Measurements from ENCODE around the gene BICD2.
A peak's percentile ranks its signal among the peaks of the same experiment; 100 is the strongest.

The BICD2 gene

DNA sequence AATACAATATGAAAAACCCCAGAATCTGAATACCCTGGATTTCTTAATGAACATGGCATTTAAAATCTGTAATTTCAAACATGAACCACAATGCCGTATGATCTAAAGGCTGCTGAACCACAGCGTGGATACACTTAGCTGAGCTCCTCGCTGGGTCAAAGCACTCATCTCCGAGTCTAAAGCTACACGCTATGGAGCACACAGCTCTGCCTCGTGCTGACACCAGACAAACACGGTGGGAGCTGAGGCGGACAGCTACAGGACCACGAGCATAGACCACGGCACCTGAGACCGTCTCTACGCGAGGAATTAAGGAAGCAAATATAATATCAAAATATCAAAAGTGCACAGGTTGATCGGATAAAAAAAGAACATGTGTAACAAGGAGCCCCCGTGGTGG, 51.9 kb downstream of the BICD2 start:
- no peak for DNase-seq

DNA sequence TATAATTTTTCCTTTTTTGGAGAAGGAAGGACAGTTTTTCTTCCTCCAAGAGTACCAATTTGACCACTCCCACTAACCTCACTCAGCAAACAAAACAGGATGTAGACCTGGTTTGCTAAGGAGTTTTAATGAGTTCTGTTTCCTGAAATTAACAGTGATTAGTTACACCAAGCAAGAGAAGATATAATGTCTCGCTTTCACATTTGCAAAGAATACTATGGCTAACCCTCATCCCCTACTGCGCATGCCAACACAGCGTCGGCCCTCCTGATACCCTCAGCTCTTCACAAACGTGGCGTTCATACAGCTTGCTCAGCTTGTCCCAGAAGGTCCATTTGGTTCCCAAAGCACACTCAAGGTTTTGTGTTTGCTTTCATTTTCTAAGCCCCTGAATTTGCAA, 52.8 kb downstream of the BICD2 start:
- no peak for DNase-seq

DNA sequence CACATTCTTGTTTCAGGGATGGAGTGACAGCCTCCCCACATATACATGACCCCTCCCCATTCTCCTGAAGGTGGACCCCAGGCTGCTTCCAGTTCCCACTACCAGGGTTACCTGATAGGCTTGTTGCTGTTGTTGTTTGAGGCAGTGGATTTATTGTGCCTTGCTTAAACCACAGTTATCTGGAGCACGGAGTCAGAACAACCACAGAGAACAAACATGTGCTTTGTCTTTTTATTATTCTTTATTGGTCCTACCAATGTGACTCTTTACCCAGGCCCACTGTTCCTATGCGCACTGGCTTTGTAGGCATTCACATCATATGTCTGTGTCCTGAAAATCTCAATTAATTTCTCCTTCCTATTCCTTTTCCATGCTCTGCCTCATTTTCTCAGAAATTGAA, 53.5 kb downstream of the BICD2 start:
- no peak for DNase-seq

GRCh38 chr9:92710368-92710767, 54.3 kb downstream of the BICD2 start:
- no peak for DNase-seq

DNA sequence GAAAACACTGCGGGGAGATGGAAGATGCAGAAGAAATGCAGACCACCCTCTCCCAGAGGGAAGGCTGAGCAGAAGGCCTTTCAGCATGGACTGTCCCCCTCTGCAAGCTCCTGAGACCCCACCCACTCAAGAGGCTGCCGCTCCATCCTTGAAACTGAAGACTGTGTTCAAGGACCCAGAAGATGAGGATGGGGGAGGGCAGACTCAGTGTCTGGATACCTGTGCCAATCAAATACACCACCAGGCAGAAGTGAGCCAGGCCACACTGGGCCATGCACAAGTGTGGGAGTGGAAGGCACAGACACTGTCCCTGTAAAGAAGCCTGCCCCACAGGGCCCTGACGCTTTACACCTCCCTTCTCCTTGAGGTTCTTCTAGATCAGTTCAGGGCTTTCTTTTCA, 54.7 kb downstream of the BICD2 start:
- no peak for DNase-seq

GRCh38 chr9:92709240-92709639, 55.4 kb downstream of the BICD2 start:
- DNase-seq = no peak

GRCh38 chr9:92707530-92707929, 57.1 kb downstream of the BICD2 start:
- no peak for DNase-seq

GRCh38 chr9:92706218-92706940, 58.3 kb downstream of the BICD2 start:
- no peak for DNase-seq

- no peak for DNase-seq
Measured at GRCh38 chr9:92704528-92704927, 60.1 kb downstream of the BICD2 start.

DNA sequence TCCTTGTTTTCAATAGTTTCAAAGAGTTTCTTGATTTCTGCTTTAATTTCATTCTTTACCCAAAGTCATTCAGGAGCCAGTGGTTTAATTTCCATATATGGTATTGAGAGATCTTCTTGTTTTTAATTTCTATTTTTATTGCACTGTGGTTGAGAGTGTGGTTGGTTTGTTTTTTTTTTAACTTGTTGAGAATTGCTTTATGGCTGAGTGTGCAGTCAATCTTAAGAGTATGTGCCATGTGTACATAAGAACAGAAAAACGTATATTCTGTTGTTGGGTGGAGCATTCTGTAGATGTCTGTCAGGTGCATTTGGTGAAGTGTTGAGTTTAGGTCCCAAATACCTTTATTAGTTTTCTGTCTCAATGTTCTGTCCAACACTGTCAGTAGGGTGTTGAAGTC, 68.0 kb downstream of the BICD2 start:
- DNase-seq = no peak

- DNase-seq = no peak
Measured at GRCh38 chr9:92686954-92687353, 77.7 kb downstream of the BICD2 start.

GRCh38 chr9:92685022-92685421, 79.6 kb downstream of the BICD2 start:
- DNase-seq = no peak

DNA sequence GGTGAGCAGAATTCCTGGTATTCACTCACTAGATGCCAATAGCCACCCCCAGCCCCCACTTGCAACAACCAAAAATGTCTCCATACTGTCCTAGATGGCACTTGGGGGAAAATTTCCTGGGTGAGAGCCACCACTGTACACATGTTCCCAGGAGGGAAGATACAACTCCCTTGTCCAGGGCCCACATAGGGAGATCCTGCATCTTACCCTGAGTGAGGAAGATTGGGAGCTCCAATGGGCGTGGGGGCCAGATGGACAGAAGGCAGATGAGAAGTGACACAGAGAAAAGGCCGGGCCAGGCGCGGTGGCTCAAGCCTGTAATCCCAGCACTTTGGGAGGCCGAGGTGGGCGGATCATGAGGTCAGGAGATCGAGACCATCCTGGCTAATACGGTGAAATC, 82.4 kb downstream of the BICD2 start:
- no peak for DNase-seq

GRCh38 chr9:92680166-92681119, 84.2 kb downstream of the BICD2 start:
- DNase-seq = no peak

- no peak for DNase-seq
Measured at GRCh38 chr9:92679413-92680165, 85.0 kb downstream of the BICD2 start.

DNA sequence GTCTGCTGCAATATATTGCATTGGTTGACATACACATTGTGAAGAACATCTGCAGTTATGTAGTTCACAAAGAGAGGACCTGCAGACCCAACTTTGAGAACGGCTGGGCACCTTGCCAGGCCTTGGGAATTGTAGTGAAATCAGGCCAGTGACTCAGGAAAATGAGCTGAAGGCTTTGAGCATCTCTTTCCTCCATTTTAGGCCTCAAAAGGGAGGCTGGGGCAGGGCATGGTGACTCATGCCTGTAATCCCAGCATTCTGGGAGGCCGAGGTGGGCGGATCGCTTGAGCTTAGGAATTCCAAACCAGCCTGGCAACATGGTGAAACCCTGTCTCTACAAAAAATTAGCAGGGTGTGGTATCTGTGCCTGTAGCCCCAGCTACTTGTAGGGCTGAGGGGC, 93.3 kb downstream of the BICD2 start:
- DNase-seq = no peak

GRCh38 chr9:92669890-92670708, 94.5 kb downstream of the BICD2 start, which contains the start of gene IPPK:
IPPK (minus strand) TSS chr9:92670131; CDS start chr9:92669988, 143 bp downstream.
- DNase-seq = peak; percentile 97

DNA sequence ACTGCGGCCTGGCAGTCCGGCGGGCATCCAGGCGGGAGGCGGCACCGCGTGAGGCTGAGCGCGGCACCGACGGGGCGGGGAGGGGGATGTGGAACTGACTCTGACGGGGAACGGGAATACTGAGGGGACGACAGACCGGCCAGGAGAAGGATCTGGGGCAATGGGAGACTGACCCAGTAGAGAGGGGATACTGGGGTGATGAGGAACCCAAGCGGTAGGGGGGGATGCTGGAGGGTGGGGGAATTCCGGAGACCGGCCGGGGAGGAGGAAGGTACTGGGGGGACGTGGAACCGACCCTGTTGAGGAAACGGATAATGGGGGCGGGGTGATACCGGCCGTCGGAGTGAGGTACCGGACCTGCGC, 95.1 kb downstream of the BICD2 start:
- DNase-seq = no peak

- DNase-seq = no peak
Measured at GRCh38 chr9:92668746-92669526, 95.7 kb downstream of the BICD2 start.

DNA sequence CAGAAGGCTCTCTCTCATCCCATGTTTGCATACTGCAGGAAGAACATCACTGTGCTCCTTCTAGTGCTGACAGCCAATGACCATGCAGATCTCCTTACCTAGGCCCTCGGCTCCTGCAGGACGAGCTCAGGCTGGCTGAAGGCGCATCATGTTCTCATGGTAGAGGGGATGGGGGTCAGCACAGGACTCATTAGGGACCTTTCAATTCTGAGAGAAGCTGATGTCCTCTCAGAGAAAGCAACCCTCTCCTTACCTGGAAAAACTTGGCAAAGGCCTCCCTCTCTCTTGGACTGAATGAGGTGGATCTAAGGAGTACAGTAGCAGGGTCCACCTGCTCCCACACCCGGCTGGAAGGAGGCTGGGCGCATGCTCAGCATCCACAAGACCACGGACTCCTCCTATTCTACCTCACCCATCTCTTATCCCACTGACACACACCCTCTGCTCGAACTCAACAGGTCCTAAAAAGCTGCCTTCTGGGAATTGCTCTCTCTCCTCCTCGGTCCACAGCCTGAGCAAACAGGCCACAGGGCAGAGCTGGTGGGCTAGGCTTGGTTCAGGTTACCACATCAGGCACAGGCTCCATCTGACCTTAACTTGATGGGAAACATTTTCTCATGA, 97.6 kb downstream of the BICD2 start:
- DNase-seq = no peak

- DNase-seq = no peak
Measured at GRCh38 chr9:92666236-92666635, 98.4 kb downstream of the BICD2 start.
